ENCODE results near the gene MTERF1. TPM values are rescaled to one million over a fixed set of nuclear protein-coding genes. Genes with fewer than 3 reads are reported as not detected.

MTERF1 gene
- total and polyA plus RNA-seq, 9 of the 15 experiments (the other 6 are each of a cell fraction or from before 2014, with no cell fraction given): 15.7 to 49.2 (median 29.1) TPM

- no peak for TF ChIP-seq RBM22 (IDR thresholded peaks at IDR 0.05; ENCODE audit: low read depth, low read length, poor library complexity, severe bottlenecking)
- TF ChIP-seq ERF (CRISPR knock-in tag; IDR thresholded peaks at IDR 0.05): 0 out of 2 replicates have a peak, but pooled peaks have one; percentile 67
- TF ChIP-seq NR2C1 (IDR thresholded peaks at IDR 0.05): peak; percentile 90
- TF ChIP-seq NR2C1 (tag; IDR thresholded peaks at IDR 0.05): peak; percentile 93
- TF ChIP-seq FOXJ2 (tag; IDR thresholded peaks at IDR 0.05): no peak
- TF ChIP-seq, protein P1, sequence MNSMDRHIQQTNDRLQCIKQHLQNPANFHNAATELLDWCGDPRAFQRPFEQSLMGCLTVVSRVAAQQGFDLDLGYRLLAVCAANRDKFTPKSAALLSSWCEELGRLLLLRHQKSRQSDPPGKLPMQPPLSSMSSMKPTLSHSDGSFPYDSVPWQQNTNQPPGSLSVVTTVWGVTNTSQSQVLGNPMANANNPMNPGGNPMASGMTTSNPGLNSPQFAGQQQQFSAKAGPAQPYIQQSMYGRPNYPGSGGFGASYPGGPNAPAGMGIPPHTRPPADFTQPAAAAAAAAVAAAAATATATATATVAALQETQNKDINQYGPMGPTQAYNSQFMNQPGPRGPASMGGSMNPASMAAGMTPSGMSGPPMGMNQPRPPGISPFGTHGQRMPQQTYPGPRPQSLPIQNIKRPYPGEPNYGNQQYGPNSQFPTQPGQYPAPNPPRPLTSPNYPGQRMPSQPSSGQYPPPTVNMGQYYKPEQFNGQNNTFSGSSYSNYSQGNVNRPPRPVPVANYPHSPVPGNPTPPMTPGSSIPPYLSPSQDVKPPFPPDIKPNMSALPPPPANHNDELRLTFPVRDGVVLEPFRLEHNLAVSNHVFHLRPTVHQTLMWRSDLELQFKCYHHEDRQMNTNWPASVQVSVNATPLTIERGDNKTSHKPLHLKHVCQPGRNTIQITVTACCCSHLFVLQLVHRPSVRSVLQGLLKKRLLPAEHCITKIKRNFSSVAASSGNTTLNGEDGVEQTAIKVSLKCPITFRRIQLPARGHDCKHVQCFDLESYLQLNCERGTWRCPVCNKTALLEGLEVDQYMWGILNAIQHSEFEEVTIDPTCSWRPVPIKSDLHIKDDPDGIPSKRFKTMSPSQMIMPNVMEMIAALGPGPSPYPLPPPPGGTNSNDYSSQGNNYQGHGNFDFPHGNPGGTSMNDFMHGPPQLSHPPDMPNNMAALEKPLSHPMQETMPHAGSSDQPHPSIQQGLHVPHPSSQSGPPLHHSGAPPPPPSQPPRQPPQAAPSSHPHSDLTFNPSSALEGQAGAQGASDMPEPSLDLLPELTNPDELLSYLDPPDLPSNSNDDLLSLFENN (IDR thresholded peaks at IDR 0.05; ENCODE audit: low read depth in 2 of 2, low read length in 2 of 2): no peak
- TF ChIP-seq, protein P2, sequence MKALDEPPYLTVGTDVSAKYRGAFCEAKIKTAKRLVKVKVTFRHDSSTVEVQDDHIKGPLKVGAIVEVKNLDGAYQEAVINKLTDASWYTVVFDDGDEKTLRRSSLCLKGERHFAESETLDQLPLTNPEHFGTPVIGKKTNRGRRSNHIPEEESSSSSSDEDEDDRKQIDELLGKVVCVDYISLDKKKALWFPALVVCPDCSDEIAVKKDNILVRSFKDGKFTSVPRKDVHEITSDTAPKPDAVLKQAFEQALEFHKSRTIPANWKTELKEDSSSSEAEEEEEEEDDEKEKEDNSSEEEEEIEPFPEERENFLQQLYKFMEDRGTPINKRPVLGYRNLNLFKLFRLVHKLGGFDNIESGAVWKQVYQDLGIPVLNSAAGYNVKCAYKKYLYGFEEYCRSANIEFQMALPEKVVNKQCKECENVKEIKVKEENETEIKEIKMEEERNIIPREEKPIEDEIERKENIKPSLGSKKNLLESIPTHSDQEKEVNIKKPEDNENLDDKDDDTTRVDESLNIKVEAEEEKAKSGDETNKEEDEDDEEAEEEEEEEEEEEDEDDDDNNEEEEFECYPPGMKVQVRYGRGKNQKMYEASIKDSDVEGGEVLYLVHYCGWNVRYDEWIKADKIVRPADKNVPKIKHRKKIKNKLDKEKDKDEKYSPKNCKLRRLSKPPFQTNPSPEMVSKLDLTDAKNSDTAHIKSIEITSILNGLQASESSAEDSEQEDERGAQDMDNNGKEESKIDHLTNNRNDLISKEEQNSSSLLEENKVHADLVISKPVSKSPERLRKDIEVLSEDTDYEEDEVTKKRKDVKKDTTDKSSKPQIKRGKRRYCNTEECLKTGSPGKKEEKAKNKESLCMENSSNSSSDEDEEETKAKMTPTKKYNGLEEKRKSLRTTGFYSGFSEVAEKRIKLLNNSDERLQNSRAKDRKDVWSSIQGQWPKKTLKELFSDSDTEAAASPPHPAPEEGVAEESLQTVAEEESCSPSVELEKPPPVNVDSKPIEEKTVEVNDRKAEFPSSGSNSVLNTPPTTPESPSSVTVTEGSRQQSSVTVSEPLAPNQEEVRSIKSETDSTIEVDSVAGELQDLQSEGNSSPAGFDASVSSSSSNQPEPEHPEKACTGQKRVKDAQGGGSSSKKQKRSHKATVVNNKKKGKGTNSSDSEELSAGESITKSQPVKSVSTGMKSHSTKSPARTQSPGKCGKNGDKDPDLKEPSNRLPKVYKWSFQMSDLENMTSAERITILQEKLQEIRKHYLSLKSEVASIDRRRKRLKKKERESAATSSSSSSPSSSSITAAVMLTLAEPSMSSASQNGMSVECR (CRISPR knock-in tag; IDR thresholded peaks at IDR 0.05): peak; percentile 50; the same call in 1 of the 2 replicates
- peak in 1 of 2 experiments; percentile 78; a peak in 1 of 4 replicates for TF ChIP-seq NONO (IDR thresholded peaks at IDR 0.05; ENCODE audit: low read depth in 2 of 2, low read length in 1 of 2)
- no peak for TF ChIP-seq HLTF (IDR thresholded peaks at IDR 0.05)
- no peak for TF ChIP-seq IFI16 (CRISPR knock-in tag; IDR thresholded peaks at IDR 0.05)
- no peak for TF ChIP-seq SLC30A9 (CRISPR knock-in tag; IDR thresholded peaks at IDR 0.05)
- TF ChIP-seq SNRNP70 (optimal IDR thresholded peaks at IDR 0.05; ENCODE audit: low read depth, low read length): no peak
- peak; percentile 80; the same call in 1 of the 2 replicates for TF ChIP-seq ESRRA (IDR thresholded peaks at IDR 0.05; ENCODE audit: borderline replicate concordance, low read depth)
- no peak; the same call in 1 of the 2 replicates for TF ChIP-seq ZNF57 (CRISPR knock-in tag; IDR thresholded peaks at IDR 0.05)
- no peak for TF ChIP-seq ZNF699 (CRISPR knock-in tag; IDR thresholded peaks at IDR 0.05; ENCODE audit: insufficient replicate concordance)
- TF ChIP-seq ELF1 (tag; IDR thresholded peaks at IDR 0.05): peak; percentile 98
- no peak for TF ChIP-seq PREB (CRISPR knock-in tag; IDR thresholded peaks at IDR 0.05)
- TF ChIP-seq MTF1 (CRISPR knock-in tag; IDR thresholded peaks at IDR 0.05; ENCODE audit: borderline replicate concordance): peak; percentile 61; the same call in 1 of the 2 replicates
- TF ChIP-seq CBX1 (IDR thresholded peaks at IDR 0.05; ENCODE audit: low read depth): peak; percentile 98
Measured at GRCh38 chr7:91880413-91881241, at the start of gene MTERF1 (continued).

Measured in K562 (cell line).